IMR-90 (cell line): ENCODE data around the gene ARPC2.
A peak's percentile ranks its signal among the peaks of the same experiment; 100 is the strongest.

Experiments
- BHLHE40 ChIP-seq: fragments of 150-350 bp; IDR thresholded peaks from 2 replicates; pipeline ENCODE4 v1.6.1; 2016; ENCODE audit warnings: mild to moderate bottlenecking, low read depth, low read length
- CEBPB ChIP-seq: IDR thresholded peaks from 2 replicates; pipeline ENCODE4 v1.6.1; 2012; ENCODE audit warnings: low read depth, low read length, improper control_type of control experiment
- CTCF ChIP-seq: conservative IDR thresholded peaks from 2 replicates; pipeline ENCODE4 v1.5.1; 2012; ENCODE audit warnings: mild to moderate bottlenecking, low read depth, low read length, improper control_type of control experiment
- ELK1 ChIP-seq: fragments of 150-350 bp; IDR thresholded peaks from 2 replicates; pipeline ENCODE4 v1.6.1; 2016; ENCODE audit warnings: low read depth, mild to moderate bottlenecking, low read length, moderate library complexity, borderline replicate concordance
- MAFK ChIP-seq: IDR thresholded peaks from 2 replicates; pipeline ENCODE4 v1.6.1; 2012; ENCODE audit warnings: low read depth, low read length, improper control_type of control experiment
- MXI1 ChIP-seq: IDR thresholded peaks from 2 replicates; pipeline ENCODE4 v1.6.1; 2012; ENCODE audit warnings: low read depth, mild to moderate bottlenecking, low read length, moderate library complexity, borderline replicate concordance
- POLR2A ChIP-seq: IDR thresholded peaks from 2 replicates; pipeline ENCODE4 v1.6.1; 2012; ENCODE audit warnings: mild to moderate bottlenecking, low read depth, low read length
- RAD21 ChIP-seq: IDR thresholded peaks from 2 replicates; pipeline ENCODE4 v1.6.1; 2012; ENCODE audit warnings: low read length, improper control_type of control experiment
- RCOR1 ChIP-seq: IDR thresholded peaks from 2 replicates; pipeline ENCODE4 v1.6.1; 2012; ENCODE audit warnings: mild to moderate bottlenecking, low read length, improper control_type of control experiment; ENCODE audit not compliant: insufficient replicate concordance
- SMC3 ChIP-seq: fragments of 150-350 bp; IDR thresholded peaks from 2 replicates; pipeline ENCODE4 v1.6.1; 2016; ENCODE audit warnings: low read depth, mild to moderate bottlenecking, antibody characterized with exemption, low read length, moderate library complexity
- TF ChIP-seq, protein P1 (sequence below): fragments of 150-350 bp; IDR thresholded peaks from 2 replicates; pipeline ENCODE4 v1.6.1; 2017; ENCODE audit warnings: mild to moderate bottlenecking, antibody characterized with exemption, low read length, low read depth

DNA sequence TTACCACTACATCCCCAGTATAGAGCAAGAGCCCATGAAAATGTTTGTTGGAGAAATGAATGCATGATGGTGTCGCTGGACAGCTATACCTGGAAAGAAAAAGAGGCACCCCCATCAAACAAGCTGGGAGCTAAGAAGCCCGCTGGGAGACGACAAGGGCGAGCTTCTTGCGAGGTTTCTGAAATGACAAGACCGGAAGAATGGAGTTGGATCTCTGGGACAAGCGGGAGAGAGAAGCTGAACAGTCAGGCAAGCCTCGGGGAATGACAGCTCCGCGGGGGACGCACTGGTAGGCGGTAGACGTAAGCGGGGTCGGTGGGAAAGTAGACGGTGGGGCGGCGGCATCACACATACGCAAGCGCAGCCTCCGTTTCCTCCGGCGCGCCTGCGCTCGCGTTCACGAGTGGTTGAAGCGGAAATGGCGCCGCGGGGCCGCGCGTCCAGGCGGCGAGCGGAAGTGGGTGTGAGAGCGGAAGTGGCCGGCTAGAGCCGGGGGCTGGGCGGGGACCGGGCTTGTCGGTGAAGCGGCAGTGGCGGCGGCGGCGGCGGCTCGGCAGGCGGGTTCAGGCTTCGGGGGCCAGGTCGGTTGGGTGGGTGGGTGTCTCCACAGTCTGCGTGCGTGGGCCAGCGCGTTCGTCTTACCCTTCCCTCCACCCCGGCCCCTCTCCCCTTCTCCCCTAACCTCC lies at the start of gene ARPC2:
- no peak for TF ChIP-seq CTCF
- no peak for TF ChIP-seq MAFK
- peak; percentile 89 for TF ChIP-seq POLR2A
- peak; percentile 52 for TF ChIP-seq CEBPB
- TF ChIP-seq SMC3: no peak
- TF ChIP-seq MXI1: peak; percentile 69
- TF ChIP-seq, protein P1, sequence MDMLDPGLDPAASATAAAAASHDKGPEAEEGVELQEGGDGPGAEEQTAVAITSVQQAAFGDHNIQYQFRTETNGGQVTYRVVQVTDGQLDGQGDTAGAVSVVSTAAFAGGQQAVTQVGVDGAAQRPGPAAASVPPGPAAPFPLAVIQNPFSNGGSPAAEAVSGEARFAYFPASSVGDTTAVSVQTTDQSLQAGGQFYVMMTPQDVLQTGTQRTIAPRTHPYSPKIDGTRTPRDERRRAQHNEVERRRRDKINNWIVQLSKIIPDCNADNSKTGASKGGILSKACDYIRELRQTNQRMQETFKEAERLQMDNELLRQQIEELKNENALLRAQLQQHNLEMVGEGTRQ: no peak
- 0 out of 2 replicates have a peak, but pooled peaks have one; percentile 62 for TF ChIP-seq ELK1
- TF ChIP-seq RAD21: no peak
- no peak for TF ChIP-seq RCOR1
- TF ChIP-seq BHLHE40: no peak
